ENCODE data around the gene KCNG2. TPM values are rescaled to one million over a fixed set of nuclear protein-coding genes. Genes with fewer than 3 reads are reported as not detected.

KCNG2 gene
- polyA plus RNA-seq, 4 donors: 0.11 to 0.55 (median 0.35) TPM

- DNase-seq (ENCODE audit: low read depth in 4 of 4, low spot score in 2 of 4): no peak
Observed at GRCh38 chr18:79782566-79783308, 15.0 kb upstream of the KCNG2 start.

GRCh38 chr18:79784071-79784913 lies 13.4 kb upstream of the KCNG2 start:
- DNase-seq (ENCODE audit: low read depth in 4 of 4, low spot score in 2 of 4): no peak

DNA sequence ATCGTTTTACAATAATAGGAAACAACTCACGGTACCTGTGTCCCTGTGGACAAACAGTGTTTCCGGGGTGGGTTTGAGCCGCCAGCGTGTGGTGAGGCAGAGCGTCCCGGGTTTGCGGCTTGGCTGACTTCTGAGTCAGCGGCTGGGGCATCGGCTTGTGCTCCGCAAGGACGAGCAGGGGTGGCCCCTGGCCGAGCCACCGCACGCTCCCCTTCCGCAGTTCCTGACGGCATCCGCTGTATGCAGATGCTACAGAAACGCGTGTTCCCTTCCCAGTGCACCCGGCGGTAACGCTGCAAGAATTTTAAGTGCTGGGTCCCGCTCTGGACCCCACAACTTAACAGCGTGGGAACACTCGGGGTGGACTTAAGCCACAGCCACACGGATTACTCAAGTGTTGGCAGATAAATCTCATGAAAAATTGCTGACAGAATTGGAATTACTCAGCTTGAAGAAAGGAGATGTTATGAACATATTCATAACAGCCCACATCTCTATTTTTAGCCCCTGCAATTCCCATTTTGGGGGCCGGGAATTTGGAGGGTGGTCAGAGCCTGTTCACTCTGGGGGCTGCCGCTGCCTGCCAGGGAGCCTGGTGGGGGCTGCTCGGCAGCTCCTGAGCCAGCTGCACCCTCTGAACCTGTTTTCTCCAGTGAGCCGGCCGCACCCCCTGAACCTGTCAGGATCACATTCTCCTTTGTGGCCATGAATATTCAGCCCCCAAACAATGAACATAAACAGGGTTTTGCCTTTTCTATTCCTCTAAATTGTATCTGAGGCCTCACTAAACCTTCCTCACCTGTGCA lies 12.6 kb upstream of the KCNG2 start:
- no peak for DNase-seq (ENCODE audit: low read depth in 4 of 4, low spot score in 2 of 4)

GRCh38 chr18:79785831-79786230 lies 11.9 kb upstream of the KCNG2 start:
- no peak for DNase-seq (ENCODE audit: low read depth in 4 of 4, low spot score in 2 of 4)

- no peak for DNase-seq (ENCODE audit: low read depth in 4 of 4, low spot score in 2 of 4)
Observed at GRCh38 chr18:79786304-79786703, 11.4 kb upstream of the KCNG2 start.

DNA sequence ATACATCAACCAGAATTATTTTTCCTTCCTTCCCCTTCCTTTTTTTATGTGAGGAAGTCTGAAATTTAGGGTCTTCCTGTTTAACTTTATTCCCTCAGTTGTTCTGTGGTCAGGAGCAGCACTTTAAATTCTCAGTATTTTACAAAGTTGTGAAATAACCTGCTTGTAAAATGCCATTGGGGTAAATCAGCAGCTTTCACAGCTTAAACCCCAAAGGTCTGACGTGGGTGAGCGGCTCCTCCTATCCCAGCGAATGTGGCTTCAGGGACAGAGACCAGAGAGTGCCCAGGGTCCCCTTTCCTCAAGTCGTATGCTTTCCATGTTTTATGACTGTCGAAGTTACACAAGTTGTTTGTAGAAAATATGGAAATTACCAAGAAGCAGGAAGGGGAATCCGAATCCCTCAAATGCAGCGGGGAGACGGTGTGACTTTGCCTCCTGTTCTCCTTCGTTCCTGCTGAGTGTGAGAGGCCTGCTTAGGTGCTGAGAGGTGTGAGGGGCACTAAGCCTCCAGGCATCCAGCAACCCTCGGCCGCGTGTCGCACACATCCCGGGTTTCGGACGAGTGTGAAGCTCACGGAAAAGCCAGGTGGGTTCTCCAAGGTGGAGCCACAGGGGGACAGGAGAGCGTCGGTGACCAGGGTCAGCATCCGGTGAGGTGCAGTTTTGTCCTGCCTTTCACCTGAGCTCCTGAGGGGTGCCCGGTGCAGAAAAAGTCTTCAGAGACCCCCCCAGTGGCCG lies 10.8 kb upstream of the KCNG2 start:
- no peak for DNase-seq (ENCODE audit: low read depth in 4 of 4, low spot score in 2 of 4)

DNA sequence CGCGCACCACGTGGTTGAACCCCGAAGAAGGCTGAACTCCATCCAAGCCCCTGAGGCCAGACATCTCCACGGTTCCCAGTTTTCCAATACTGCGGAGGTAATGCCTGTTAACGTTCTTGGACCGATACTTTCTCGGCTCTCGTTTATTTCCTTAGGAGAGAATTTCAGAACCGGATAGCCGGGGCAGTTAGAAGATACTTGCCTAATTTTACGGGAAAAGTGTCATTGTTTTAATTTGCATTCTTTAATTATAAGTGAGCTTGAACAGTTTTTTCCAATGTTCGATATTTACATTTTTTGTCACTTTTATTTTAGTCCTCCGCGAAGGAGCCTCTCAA lies 10.2 kb upstream of the KCNG2 start:
- no peak for DNase-seq (ENCODE audit: low read depth in 4 of 4, low spot score in 2 of 4)

- no peak for DNase-seq (ENCODE audit: low read depth in 4 of 4, low spot score in 2 of 4)
Observed at GRCh38 chr18:79787865-79788733, 9.6 kb upstream of the KCNG2 start.

- DNase-seq (ENCODE audit: low read depth in 4 of 4, low spot score in 2 of 4): no peak
Observed at GRCh38 chr18:79788734-79789085, 9.0 kb upstream of the KCNG2 start.

DNA sequence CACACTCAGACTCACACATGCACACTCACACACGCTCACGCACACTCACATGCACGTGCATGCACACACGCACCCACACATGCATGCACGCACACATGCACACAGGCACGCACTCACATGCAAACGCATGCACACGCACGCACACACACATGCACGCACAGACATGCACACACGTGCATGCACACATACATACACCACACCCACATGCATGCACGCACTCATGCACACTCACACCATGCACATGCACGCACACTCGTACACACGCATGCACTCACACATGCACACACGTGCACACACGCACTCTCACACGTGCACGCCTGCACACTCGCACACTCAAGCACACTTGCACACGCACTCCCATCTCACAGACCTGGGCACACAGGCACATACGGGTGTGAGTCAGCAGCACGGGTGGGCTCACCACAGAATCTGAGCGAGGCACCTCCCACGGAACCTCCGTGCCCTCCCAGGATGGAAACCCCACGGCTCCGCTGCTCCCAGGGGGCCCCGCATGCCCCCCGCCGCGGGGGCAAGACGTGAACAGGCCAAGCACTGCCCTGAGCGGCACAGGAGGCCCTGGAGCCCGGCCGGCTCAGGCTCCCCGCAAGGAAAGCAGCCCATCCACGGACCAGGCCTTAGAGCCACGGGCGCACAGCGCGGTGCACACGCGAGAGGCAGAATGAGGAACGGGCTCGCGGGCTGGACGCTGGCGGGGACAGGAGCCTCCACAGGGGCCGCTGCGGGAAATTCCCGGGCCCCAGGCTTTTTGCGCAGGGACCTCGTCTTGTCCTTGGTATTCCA lies 8.4 kb upstream of the KCNG2 start:
- no peak for DNase-seq (ENCODE audit: low read depth in 4 of 4, low spot score in 2 of 4)

- DNase-seq (ENCODE audit: low read depth in 4 of 4, low spot score in 2 of 4): no peak
Observed at GRCh38 chr18:79789901-79790890, 7.5 kb upstream of the KCNG2 start.

GRCh38 chr18:79790996-79791972 lies 6.5 kb upstream of the KCNG2 start:
- no peak for DNase-seq (ENCODE audit: low read depth in 4 of 4, low spot score in 2 of 4)

DNA sequence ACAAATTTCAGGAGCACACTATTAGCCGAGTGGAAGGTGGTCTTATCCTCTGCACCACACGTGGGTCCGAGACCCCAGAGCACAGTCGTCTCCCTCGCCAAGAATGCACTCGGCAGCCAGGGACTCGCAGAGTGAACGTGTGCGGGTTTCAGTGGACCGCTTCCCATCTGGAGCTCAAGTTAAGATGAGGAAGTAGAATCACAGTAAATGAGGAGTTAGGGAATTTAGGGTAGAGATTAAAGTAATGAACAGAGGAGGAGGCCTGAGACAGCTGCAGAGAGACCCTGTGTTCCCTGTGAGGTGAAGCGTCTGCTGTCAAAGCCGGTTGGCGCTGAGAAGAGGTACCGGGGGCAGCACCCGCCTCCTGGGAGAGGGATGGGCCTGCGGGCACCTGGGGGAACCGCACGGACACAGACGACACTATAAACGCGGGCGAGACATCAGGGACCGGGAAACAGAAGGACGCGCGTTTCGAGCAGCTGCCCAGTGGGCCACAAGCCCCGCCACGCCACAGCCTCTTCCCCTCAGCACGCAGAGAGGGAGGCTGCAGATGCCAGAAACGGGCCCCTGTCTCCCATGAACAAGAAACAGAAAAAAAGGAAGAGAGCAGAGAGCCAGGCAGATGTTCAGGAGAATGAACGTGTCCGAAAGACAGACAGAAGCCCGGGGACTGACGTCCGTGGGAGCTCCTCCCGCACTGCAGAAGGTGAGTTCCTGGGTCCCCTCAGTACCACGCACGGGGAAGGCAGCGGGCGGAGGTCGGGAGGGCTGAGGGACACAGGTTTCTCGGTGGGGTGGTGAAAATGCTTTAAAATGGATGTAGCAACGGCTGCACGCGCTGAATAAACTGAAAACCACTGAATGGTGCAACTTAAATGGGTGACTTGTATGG lies 5.4 kb upstream of the KCNG2 start:
- no peak for DNase-seq (ENCODE audit: low read depth in 4 of 4, low spot score in 2 of 4)

GRCh38 chr18:79792988-79793355 lies 4.8 kb upstream of the KCNG2 start:
- DNase-seq (ENCODE audit: low read depth in 4 of 4, low spot score in 2 of 4): no peak

DNA sequence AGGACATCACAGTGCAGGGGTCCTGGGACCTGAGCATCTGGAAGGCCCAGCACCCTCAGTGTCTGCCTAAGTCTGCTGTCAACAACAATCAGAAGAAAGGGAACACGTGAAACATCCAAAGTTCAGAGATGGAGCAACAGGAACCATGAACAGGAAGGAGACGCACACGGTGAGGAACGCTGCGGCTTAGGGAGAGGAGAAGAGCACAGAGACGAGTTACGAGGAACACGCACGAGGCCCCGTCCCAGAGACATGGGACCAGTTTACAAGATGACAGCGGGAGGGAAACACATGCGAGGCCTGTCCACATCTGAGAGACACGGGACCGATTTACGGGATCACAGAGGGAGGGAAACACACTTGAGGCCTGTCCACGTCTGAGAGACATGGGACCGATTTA lies 2.9 kb upstream of the KCNG2 start:
- no peak for DNase-seq (ENCODE audit: low read depth in 4 of 4, low spot score in 2 of 4)

DNA sequence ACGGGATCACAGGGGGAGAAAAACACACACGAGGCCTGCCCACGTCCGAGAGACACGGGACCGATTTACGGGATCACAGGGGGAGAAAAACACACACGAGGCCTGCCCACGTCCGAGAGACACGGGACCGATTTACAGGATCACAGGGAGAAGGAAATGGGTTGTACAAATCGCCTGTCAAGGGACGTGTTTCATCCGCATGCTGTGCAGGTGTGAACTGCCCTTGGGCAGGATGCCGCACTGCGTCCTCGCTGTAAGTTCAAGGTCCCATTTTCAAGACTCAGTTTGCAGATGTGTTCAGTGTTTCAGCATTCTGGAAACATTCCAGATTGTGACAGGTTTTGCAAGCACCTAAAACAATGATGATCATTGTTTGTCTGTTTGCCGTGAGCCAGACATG lies 2.3 kb upstream of the KCNG2 start:
- no peak for DNase-seq (ENCODE audit: low read depth in 4 of 4, low spot score in 2 of 4)

Data from left renal cortex interstitium (tissue), 4 donors.